NCI-H2029 treated with DMSO at 0.1 percent for 48 hours (cell line): ENCODE results near the gene MAP3K1.
A peak's percentile ranks its signal among the peaks of the same experiment; 100 is the strongest.
"Not testable (repeated sequence)": the region's sequence is repeated elsewhere in the genome, so short reads cannot be mapped to it uniquely, and the experiment has no call there.

ENCODE experiments used
- DNase-seq: peaks from one replicate; lab custom pipeline; 2025; lab: John Stamatoyannopoulos, UW

MAP3K1 gene

GRCh38 chr5:56814963-56815657 is at the start of gene MAP3K1:
Gene MAP3K1 (plus strand): TSS chr5:56815549. CDS start chr5:56815574, 25 bp downstream.
- DNase-seq = peak; percentile 34

- DNase-seq = no peak
These were observed 48.4 kb upstream of the MAP3K1 start for GRCh38 chr5:56766926-56767325.

DNA sequence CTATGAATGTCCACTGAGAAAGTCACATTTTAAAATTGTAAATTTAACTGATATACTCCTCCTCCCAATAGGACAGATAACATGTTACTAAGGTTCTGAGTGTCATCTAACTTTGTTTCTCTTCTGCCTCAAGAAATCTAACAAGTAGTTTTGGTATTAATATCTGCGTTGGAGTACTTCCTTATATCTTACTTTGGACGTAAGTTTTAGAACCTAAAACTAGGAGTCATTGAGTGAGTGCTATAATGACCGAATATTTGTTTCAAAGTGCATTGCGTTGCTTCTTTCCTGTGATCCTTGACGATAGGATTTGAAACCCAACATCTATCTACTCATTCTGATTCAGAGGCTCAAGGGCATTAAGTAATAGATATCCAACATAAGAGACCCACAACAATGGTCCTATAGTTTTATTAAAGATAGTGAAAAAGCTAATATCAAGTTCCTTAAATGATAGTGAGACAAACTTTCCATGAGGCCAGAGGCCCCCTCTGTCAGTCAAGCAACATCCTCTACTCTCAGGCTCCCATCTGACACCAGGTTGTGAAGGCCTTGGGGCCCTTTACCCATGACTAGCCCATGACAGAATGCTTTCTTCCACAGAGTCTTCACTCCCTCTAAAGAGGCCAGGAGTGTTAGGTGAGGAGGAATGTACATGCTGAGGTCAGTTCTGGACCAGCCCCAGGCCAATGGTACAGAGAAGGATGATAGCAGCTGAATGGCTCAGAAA is 45.3 kb upstream of the MAP3K1 start:
- DNase-seq = no peak

GRCh38 chr5:56772767-56773166 is 42.6 kb upstream of the MAP3K1 start:
- no peak for DNase-seq

DNA sequence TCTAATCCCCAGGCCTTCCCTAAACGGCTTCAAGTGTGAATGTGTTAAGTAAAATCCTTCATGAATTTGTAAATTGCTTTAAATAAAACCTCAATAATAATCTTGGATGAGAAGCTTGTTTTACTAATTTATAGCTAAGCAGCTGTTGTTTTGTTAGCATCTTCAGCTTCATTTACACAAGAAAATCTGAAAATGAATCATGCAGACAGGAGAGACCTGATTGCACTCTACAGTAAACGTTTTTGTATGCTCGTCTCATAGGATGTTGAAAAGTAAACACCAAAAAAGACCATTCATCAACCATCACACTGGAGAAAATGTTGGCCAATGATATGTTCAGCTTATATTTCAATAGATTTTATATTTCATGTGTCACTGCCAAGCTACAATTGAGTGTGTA is 40.4 kb upstream of the MAP3K1 start:
- DNase-seq = no peak

DNA sequence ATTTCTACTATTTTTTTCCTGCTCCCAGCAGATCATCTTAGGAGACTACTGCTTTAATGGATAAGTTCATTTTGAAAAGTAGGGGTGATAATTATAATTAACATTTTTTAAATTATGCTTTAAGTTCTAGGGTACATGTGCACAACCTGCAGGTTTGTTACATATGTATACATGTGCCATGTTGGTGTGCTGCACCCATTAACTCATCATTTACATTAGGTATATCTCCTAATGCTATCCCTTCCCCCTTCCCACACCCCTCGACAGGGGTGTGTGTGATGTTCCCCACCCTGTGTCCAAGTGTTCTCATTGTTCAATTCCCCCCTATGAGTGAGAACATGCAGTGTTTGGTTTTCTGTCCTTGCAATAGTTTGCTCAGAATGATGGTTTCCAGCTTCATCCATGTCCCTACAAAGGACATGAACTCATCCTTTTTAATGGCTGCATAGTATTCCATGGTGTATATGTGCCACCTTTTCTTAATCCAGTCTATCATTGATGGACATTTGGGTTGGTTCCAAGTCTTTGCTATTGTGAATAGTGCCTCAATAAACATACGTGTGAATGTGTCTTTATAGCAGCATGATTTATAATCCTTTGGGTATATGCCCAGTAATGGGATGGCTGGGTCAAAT is 39.0 kb upstream of the MAP3K1 start:
- not testable (repeated sequence) for DNase-seq

DNA sequence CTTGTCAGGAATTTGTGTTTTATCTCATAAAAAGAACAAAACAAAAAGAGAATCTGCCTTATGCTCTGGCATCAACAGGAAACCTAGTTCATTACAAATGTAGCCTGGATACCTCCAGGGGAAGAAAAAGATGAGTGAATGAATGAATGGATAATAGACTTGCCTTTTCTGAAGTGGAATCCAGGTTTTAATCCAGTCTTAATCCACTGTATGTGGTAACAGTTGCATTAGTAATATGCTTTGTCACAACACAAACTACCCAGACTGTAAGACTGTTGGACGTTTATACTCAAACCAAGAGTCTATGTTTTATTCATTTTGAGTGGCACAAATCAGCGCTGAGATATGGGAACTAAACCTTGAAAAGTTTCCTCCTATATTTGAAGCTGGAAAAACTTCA is 32.1 kb upstream of the MAP3K1 start:
- DNase-seq = no peak

GRCh38 chr5:56786346-56786745 is 29.0 kb upstream of the MAP3K1 start:
- no peak for DNase-seq

- no peak for DNase-seq
These were observed 24.0 kb upstream of the MAP3K1 start for GRCh38 chr5:56791396-56791795.

DNA sequence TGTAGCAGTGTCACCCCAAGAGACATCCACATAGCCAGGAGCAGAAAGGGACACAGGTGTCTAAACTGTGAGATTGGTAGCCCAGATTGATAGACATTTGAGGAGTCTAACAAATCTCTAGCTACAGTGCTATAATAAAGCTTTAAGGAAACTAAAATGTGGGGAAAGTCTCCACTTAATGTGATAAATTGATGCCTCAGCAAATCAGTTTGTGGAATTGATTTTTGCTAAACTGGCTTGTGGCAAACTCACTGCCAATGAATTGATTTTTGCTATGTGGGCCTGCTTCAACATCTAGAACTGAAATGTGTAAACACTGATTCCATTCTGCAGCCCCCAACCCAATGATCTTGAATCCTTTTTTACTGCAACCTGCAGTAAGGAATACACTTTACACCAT is 16.8 kb upstream of the MAP3K1 start:
- DNase-seq = no peak

- DNase-seq = no peak
These were observed 15.2 kb upstream of the MAP3K1 start for GRCh38 chr5:56800186-56800585.

GRCh38 chr5:56801256-56801655 is 14.1 kb upstream of the MAP3K1 start:
- DNase-seq = no peak

GRCh38 chr5:56802205-56802604 is 13.1 kb upstream of the MAP3K1 start:
- DNase-seq = no peak

DNA sequence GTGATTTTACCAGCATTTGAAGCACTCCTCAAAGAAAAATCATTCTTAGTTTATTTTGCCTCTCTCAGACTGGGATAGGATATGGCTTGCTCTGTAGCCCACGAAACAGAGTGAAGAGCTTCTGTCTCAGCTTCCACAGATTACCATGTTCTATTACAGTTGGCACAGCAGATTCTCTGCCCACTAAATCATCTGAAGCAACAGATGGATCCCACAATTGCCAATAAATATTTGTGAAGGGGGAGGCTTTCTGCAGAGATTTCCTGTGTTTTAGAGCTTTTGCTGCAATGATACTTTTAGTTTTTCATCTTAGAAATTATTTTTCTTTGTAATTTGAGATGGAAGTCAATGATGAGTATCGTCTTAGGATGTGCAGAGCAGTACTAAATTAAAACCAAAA is 12.3 kb upstream of the MAP3K1 start:
- no peak for DNase-seq

DNA sequence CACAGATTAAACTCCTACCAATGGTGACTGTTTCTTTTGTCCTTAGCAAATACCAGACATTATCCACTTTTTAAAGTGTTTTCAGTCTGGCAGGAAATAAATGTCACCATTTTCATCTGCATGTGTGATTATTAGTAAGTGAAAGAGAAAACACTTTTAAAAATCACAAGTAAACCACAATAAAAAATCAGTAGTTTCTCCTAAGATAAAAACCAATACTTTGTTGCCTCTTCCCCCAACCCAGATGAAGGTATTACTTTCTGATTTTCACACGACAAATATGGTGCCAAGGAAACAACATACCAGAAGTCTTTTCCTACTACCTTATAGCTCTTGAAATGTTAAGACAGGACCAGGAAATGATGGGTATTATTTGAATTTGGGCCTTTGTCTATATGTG is 11.5 kb upstream of the MAP3K1 start:
- DNase-seq = no peak

- DNase-seq = no peak
These were observed 7.7 kb upstream of the MAP3K1 start for GRCh38 chr5:56807679-56808078.

DNA sequence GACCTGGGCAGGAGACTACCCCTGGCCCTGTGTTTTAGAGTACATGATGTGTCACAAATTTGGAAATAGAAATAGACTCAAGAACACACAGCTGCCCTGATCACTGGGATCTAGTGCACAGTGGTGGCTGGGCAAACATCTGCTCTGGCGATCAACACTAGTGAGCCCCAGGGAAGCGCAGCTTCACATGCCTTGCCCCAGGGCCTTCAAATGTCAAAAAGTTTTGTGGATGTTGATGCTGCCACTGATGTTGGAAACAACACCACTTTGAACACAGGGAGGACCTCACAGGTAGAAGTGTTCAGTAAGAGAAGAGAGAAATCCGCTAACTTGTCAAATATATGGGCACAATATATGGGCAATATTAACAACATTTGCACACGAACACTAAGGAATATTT is 7.1 kb upstream of the MAP3K1 start:
- DNase-seq = no peak

DNA sequence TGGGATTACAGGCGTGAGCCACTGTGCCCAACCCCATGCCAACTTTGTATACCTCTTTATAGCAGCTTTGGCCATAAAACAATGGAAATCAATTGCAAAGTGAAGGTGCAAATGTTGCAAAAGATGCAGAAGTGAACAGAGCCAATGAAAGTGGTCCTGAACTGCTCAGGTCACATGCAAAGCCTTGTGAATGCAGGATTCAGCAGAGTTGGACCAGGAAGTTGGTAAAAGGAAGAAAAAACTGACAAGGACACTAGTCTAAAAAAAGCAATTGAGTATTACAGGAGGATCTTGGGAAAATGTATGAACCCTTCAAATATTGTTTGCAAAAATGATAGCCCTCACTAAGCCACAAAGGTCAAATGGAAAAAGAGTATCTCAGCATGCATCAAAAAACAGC is 4.5 kb upstream of the MAP3K1 start:
- no peak for DNase-seq

- no peak for DNase-seq
These were observed 3.2 kb upstream of the MAP3K1 start for GRCh38 chr5:56812110-56812509.

DNA sequence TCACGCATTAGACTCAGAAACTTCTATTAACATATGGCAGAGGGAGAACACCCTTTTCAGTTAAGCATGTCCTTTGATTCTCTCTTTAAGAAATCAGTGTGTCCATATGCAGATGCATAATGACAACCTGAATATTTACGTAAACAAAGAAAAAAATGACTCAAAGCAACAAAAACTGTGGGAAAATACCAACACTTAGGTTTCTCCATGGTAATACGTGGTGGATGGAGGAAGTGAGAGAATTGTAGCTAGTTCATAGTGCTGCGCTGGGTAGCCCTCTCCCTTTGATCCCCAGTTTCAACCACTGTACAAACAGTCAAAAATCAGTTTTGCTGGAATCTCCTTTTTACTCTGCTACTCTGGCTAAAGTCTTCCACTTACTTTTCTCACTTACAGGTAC is 2.0 kb upstream of the MAP3K1 start:
- no peak for DNase-seq

DNA sequence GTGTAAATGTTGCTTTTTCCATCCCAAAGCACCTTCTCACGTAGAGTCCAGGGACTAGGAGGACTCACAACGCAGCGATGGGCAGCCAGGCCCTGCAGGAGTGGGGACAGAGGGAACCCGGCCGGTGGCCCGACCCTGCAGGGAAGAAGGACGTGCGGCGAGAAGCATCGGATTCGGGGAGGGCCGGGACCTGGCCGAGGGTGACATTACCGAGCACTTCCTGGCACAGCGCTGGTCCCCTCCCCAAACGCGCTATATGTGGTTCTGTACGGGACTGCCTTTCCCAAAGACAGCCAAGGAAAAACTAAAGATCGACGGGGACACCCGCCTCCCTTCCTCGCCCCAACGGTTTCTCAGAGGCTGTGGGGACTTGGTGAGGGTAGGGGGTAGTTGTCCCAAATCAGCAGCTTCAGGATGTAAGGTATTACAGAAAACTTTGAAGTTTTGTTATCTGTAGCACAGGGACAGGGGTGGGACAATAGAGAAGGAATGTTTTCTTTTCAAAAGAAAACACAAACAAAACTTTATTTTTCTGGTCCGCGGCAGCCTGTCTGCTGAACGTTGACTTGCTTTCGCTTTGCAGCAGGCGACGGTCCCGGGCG is 887 bp upstream of the MAP3K1 start:
- no peak for DNase-seq

DNA sequence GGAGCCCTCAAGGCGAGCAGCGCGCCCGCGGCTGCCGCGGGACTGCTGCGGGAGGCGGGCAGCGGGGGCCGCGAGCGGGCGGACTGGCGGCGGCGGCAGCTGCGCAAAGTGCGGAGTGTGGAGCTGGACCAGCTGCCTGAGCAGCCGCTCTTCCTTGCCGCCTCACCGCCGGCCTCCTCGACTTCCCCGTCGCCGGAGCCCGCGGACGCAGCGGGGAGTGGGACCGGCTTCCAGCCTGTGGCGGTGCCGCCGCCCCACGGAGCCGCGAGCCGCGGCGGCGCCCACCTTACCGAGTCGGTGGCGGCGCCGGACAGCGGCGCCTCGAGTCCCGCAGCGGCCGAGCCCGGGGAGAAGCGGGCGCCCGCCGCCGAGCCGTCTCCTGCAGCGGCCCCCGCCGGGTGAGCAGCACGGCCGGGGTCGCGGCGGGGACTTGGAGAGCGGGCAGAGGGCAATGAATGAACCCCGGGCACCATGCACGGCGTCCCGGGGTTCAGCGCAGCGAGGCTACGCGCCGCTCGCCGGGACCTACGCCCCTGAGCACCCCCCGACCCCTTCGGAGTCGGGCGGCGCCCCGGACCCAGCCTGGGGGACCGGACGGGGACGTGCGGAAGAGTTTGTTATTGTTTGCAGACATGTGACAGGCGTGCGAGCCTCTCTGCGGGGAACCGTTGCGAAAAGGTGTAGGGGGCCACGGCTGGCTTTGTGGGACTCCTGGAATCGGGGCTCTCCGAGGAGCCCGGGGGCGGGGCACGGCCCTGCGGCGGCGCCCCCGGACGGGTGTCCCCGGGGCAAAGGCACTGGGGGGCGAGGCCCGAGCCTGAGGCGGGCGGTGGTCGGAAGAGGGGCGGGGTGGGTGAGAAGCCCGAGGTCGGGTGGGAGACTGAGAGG is 553 bp downstream of the MAP3K1 start:
- DNase-seq = no peak
